ENCODE data around the gene NPPC.

The NPPC gene

GRCh38 chr2:231934441-231935206 lies 8.4 kb upstream of the NPPC start:
- no peak for DNase-seq

GRCh38 chr2:231933916-231934401 lies 7.8 kb upstream of the NPPC start:
- DNase-seq: no peak

- no peak for DNase-seq
These were observed 7.1 kb upstream of the NPPC start for GRCh38 chr2:231932985-231933915.

- DNase-seq: no peak
These were observed 6.4 kb upstream of the NPPC start for GRCh38 chr2:231932711-231932970.

- no peak for DNase-seq
These were observed 5.3 kb upstream of the NPPC start for GRCh38 chr2:231931481-231931915.

- DNase-seq: no peak
These were observed 4.5 kb upstream of the NPPC start for GRCh38 chr2:231930593-231931281.

- no peak for DNase-seq
These were observed 3.9 kb upstream of the NPPC start for GRCh38 chr2:231929961-231930592.

GRCh38 chr2:231928901-231929725 lies 2.9 kb upstream of the NPPC start:
- no peak for DNase-seq

GRCh38 chr2:231928481-231928880 lies 2.3 kb upstream of the NPPC start:
- no peak for DNase-seq

- no peak for DNase-seq
These were observed 1.3 kb upstream of the NPPC start for GRCh38 chr2:231927566-231927890.

- no peak for DNase-seq
These were observed 767 bp upstream of the NPPC start for GRCh38 chr2:231926761-231927565.

- no peak for DNase-seq
These were observed 655 bp downstream of the NPPC start for GRCh38 chr2:231925303-231926179.

GRCh38 chr2:231924889-231925275 lies 1.3 kb downstream of the NPPC start:
- no peak for DNase-seq

GRCh38 chr2:231923951-231924888 lies 2.0 kb downstream of the NPPC start:
- no peak for DNase-seq

GRCh38 chr2:231923010-231923344 lies 3.2 kb downstream of the NPPC start:
- no peak for DNase-seq

- no peak for DNase-seq
These were observed 3.7 kb downstream of the NPPC start for GRCh38 chr2:231922311-231923009.

- no peak for DNase-seq
These were observed 5.4 kb downstream of the NPPC start for GRCh38 chr2:231920795-231921194.

- DNase-seq: no peak
These were observed 5.8 kb downstream of the NPPC start for GRCh38 chr2:231920366-231920765.
